GM23248 (cell line): ENCODE results near the gene SLC7A4.

ENCODE experiments used
- EZH2 ChIP-seq: fragments of 200-600 bp; sonication (generic); IDR thresholded peaks from 2 replicates; pipeline ENCODE4 v1.6.1; 2018; ENCODE audit warnings: antibody characterized with exemption, mild to moderate bottlenecking; ENCODE audit not compliant: insufficient read depth, poor library complexity, severe bottlenecking
- EZH2phosphoT487 ChIP-seq: fragments of 200-600 bp; sonication (generic); IDR thresholded peaks from 2 replicates; pipeline ENCODE4 v1.6.1; 2018; ENCODE audit warnings: antibody characterized with exemption, moderate library complexity, mild to moderate bottlenecking, low read depth; ENCODE audit not compliant: insufficient read depth

DNA sequence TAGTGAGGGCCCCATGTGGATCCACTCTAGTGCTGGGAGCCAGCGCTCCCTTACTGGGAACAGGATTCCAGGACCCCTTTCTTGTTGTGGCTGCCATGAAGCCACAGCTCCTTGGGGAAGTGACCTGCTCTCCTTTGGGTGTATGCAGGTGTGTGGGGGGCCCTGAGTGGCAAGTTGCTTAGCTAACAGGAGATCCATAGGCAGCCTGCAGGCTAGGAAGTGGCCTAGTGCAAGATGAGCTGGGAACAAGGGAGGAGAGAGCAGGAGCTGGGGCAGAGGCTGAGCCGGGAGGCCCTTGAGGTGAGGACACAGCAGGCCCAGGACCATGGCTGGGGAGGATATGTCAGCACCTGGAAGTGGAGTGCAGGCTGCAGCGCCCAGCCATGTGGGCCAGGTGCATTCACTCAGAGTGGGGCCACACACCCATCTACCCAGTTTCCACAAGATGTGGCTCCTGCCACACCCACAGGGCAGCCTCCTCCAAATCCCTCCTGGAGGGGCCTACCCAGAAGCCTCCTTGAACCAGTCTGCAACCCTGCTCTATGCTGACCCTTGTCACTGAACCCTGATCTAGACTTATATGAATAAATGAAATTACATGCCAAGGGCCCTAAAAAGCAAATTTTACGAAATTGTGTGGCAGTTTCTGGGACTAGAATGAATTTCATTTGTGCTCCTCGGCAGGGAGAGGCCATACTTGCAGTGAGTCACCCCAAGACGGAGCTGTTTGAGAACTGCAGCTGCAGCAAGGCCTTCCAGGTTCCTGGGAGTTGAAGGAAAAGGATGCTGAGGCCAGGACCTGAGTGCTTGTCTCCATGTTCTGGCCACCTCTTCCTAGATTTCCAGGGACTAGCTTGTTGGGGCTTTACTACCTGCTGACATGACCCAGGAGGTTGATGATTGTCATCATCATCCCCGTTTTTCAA lies 33.7 kb downstream of the SLC7A4 start:
- TF ChIP-seq EZH2phosphoT487 (no peak), EZH2 (no peak)
